ENCODE measurements around the gene PRR23B.

- no peak for TF ChIP-seq EZH2 (IDR thresholded peaks at IDR 0.05; ENCODE audit: low read depth)
- TF ChIP-seq CTCF (conservative IDR thresholded peaks at IDR 0.05): no peak
These were observed 34.8 kb downstream of the PRR23B start for GRCh38 chr3:138985932-138986331.

Measured in PC-9 (cell line).